Osteoblast (primary cell): Measurements from ENCODE around the gene UAP1. TPM values are rescaled to one million over a fixed set of nuclear protein-coding genes. Genes with fewer than 3 reads are reported as not detected.

Experiments used
- DNase-seq: peaks from one replicate; pipeline ENCODE4 v3.0.0; 2011; ENCODE audit warnings: low spot score, mixed read lengths; ENCODE audit not compliant: insufficient read length; ENCODE audit errors: missing footprints
- H2AFZ ChIP-seq: 2 replicates; pipeline ENCODE4 v1.6.0; 2011; ENCODE audit warnings: mild to moderate bottlenecking, low read length
- H3K27ac ChIP-seq: 2 replicates; pipeline ENCODE4 v1.5.1; 2011; ENCODE audit warnings: mild to moderate bottlenecking, low read depth, low read length, moderate library complexity
- H3K27me3 ChIP-seq: 2 replicates; pipeline ENCODE4 v1.6.0; 2012; ENCODE audit warnings: mild to moderate bottlenecking, control low read depth, inconsistent platforms, low read length, moderate library complexity; ENCODE audit not compliant: insufficient read depth
- H3K36me3 ChIP-seq: 2 replicates; pipeline ENCODE4 v1.5.1; 2011; ENCODE audit warnings: mild to moderate bottlenecking, low read length, control low read depth, moderate library complexity; ENCODE audit not compliant: insufficient read depth
- H3K4me1 ChIP-seq: 2 replicates; pipeline ENCODE4 v1.5.1; 2011; ENCODE audit warnings: mild to moderate bottlenecking, low read length, control low read depth, moderate library complexity; ENCODE audit not compliant: insufficient read depth
- H3K4me2 ChIP-seq: 2 replicates; pipeline ENCODE4 v1.6.0; 2011; ENCODE audit warnings: mild to moderate bottlenecking, low read length; ENCODE audit not compliant: insufficient read depth
- H3K4me3 ChIP-seq: fragments of 200-600 bp; sonication (generic); 3 replicates; pipeline ENCODE4 v1.5.1; 2012; ENCODE audit warnings: mild to moderate bottlenecking, low read length, inconsistent platforms; ENCODE audit not compliant: insufficient read depth
- H3K79me2 ChIP-seq: 2 replicates; pipeline ENCODE4 v1.6.0; 2012; ENCODE audit warnings: mild to moderate bottlenecking, low read length, control low read depth, inconsistent platforms; ENCODE audit not compliant: insufficient read depth
- H3K9me3 ChIP-seq: 2 replicates; pipeline ENCODE4 v1.5.1; 2011; ENCODE audit warnings: low read depth, low read length, control low read depth
- H4K20me1 ChIP-seq: 2 replicates; pipeline ENCODE4 v1.6.0; 2012; ENCODE audit warnings: mild to moderate bottlenecking, low read length, control low read depth; ENCODE audit not compliant: insufficient read depth
- CTCF ChIP-seq: IDR thresholded peaks from 2 replicates; pipeline ENCODE4 v1.5.1; 2011; ENCODE audit warnings: mild to moderate bottlenecking, low read depth, low read length, moderate library complexity; ENCODE audit errors: extremely low read depth
- small RNA-seq: library from RNA; depleted of rRNA; stranded (forward); fragments of <200 nt; gene quantifications from one replicate; pipeline ENCODE3, GENCODE V24; 2012
- total RNA-seq: library from RNA; depleted of rRNA; stranded (reverse); fragments of >200 nt; gene quantifications from 2 replicates; pipeline ENCODE4 v1.2.3, GENCODE V29; 2012

The UAP1 gene
- total RNA-seq, 1 donor = 141 TPM

GRCh38 chr1:162645666-162646065 is 84.1 kb downstream of the UAP1 start:
- no peak overlapping the region for H3K4me2 ChIP-seq
- peaks cover 57% of the 10 kb centered on the region for H4K20me1 ChIP-seq
- no peak overlapping the region for H2AFZ ChIP-seq
- H3K36me3 ChIP-seq = peaks cover 5% of the 10 kb centered on the region
- H3K27me3 ChIP-seq = no peaks in the 10 kb centered on the region
- no peak for TF ChIP-seq CTCF
- DNase-seq = no peak
- H3K4me1 ChIP-seq = peaks cover 11% of the 10 kb centered on the region
- H3K27ac ChIP-seq = no peak overlapping the region
- no peak overlapping the region for H3K4me3 ChIP-seq
- H3K9me3 ChIP-seq = no peaks in the 10 kb centered on the region
- peaks cover 97% of the 10 kb centered on the region for H3K79me2 ChIP-seq

GRCh38 chr1:162649583-162649982 is 88.1 kb downstream of the UAP1 start:
- Histone ChIP-seq H3K4me1 (peaks cover 5% of the 10 kb centered on the region), H4K20me1 (peaks cover 66% of the 10 kb centered on the region), H3K9me3 (no peaks in the 10 kb centered on the region), H2AFZ (no peak overlapping the region), H3K36me3 (peaks cover 16% of the 10 kb centered on the region), H3K27ac (no peak overlapping the region), H3K27me3 (no peaks in the 10 kb centered on the region), H3K79me2 (peaks cover 95% of the 10 kb centered on the region), H3K4me2 (no peak overlapping the region), H3K4me3 (no peak overlapping the region)
- no peak for TF ChIP-seq CTCF
- no peak for DNase-seq

Small RNA genes within 50 kb of the gene (small RNA-seq; reads per million reads assigned to genes)
- not detected for gene UQCRBP2

Other genes with a start within 250 kb of the UAP1 start
- not detected in 2 replicates for gene SPATA46, start 184.9 kb upstream of the UAP1 start, total RNA-seq
- gene C1orf226, start 180.0 kb upstream of the UAP1 start, total RNA-seq = under 0.01 and 0.29 TPM in 2 replicates
- gene SH2D1B, start 149.6 kb upstream of the UAP1 start, total RNA-seq = not detected in 2 replicates
- 43.9 and 51.4 TPM in 2 replicates for gene UHMK1, start 63.9 kb upstream of the UAP1 start, total RNA-seq
- 363 and 384 TPM in 2 replicates for gene DDR2, start 70.7 kb downstream of the UAP1 start, total RNA-seq
- 23.9 and 25.6 TPM in 2 replicates for gene HSD17B7, start 229.0 kb downstream of the UAP1 start, total RNA-seq